ENCODE results near the gene SFMBT2.

The SFMBT2 gene

DNA sequence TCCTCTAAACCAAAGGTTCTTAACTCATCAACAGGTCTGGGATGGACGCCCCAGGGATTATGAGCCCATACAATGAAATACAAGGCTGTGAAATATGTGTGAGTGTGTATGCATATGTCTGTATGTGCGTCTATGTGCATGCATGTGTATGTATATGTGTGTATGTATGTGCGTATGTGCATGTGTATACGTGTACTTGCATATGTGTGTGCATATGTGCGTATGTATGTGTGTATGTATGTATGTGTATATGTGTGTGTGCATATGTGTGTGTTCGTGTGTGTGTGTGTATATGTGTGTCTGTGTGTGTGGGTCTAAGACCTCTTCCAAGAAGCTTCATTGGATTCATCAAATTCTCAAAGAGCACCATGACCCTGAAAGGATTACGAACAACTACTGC, 112.3 kb downstream of the SFMBT2 start:
- DNase-seq (ENCODE audit: low spot score) = no peak

DNA sequence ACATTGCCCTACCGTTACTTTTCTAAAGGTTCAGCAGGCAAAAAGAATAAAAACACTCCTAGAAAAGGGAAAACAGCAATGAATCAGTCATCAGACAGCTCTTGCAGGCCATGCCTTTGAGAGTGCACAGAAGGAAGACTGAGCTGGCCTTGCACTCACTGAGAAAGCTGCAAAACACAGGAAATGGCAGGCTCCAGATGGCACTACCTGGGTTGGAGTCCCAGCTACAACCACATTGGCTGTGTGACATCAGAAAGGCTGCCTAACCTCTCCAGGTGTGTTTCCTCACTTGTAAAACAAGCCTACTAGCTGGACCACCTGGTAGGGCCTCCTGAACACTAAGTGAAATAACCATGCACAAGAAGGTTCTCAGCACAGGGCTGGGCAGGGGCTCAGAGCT, 113.7 kb downstream of the SFMBT2 start:
- DNase-seq (ENCODE audit: low spot score) = no peak

DNA sequence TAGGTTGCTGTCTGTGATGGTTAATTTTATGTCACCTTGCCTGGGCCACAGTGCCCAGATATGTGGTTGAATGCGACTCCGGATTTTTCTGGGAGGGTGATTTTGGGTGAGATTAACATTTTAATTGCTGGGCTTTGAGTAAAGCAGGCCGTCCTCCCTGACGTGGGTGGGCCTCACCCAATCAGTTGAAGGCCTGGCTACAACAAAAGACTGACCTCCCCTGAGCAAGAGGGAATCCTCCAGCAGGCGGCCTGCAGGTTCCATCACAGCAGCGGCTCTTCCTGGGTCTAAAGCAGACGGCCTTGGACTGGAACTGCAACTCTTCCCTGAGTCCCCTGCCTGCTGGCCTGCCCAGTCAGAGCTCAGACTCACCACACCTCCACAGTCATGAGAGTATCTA, 114.2 kb downstream of the SFMBT2 start:
- no peak for DNase-seq (ENCODE audit: low spot score)

DNA sequence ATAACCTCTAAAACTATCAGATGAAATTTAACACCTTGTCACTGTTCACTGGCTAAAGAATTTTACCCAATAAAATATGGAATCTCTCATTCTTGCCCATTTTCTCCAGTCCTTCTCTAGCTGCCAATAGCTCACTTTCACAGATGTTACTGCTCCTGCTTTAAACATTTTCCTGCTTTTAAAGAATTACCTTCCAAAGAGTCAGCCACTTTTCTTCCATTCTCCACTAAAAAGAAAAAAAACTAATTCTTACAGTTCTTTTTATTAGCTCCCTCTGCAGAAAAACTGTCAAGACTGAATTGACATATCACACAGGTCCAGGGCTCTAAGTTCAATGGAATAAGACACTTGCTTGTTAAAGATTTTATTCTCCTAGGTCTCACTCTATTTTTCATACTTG, 114.8 kb downstream of the SFMBT2 start:
- DNase-seq (ENCODE audit: low spot score) = no peak

DNA sequence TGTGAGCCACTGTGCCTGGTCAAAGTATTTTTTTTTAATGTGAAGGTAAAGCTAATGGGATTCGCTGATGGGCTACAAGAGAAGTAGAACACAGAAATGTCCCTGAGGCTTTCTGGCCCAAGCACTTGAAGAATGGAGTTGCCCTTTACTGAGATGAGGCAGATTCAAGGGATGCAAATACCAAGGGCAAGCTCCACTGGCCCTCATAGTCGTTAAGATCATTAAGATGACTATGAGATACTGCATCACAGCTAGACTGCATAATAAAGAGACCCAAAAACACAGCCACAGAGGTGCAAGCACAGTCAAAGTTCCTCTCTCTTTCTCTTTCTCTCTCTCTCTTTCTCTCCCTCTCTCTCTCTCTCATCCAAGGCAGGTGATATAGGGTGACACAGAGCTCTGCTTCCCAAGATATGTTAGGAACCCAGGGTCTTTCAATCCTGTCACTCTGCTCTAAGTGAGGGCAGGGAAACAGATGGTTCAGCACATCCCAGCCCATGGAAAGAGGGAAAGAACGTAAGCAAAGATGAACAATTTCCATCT, 117.4 kb downstream of the SFMBT2 start:
- no peak for DNase-seq (ENCODE audit: low spot score)

DNA sequence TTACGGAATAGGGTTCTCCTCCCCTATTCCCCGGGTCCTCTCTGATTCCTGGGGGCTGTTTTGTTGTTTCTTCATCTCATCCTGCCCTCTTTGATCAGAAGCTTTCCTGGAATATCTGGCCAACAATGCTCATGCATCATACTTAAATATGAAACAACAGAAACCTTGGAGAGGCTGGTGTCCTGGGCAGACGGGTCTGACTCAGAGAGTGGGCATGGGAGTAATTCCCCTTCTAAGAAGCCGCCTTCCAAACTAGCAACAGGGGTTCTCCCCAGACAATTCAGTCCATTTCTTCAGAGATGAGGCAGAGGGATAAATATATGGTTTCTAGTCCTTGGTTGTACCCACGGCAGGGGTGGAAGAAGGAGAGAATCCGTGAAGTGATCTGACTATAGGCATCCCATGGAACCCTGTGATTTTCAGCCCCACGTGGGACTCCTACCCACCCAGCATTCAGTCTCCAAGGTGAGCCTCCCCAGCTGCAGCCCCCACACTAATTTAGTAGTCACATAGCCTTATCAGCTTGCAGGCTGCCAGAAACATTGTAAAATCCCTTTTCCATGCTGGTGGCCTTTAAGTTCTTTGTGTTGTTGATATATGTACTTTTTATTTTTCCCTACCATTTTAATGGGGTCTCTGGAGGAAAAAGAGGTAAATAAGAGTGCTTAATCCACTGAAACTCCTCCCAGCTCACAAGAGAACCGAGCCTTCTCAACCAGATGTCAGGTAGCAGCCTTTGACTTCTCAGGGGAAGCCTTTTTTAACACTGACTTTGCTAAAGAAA, 119.2 kb downstream of the SFMBT2 start:
- no peak for DNase-seq (ENCODE audit: low spot score)

DNA sequence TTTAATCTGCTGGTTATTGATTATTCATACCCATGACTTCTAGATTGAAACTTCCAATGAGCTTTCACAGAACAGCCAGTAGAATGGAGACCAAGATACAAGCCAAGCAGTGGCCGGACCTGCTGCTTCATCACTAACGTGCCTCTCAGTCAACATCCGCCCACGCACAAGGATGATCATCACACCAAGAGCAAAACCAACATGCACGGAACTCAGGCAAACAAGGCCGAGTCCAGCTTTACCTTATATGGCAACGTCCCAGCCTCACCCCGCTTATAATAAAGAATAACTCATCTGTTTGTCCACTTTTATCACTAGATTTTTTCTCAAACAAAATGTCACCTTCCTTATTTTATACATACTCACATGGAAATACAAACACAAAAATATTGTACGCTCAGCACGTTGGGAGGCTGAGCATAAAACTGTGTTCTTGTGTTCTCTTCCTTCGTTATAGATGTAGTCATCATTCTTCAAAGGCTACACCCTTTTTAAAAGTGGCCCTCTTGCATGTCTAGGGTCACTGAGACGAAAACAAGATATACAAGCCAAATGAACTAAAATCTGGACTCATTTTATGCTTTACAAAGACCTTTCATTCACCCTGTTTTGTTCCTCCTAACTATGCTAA, 122.7 kb downstream of the SFMBT2 start:
- DNase-seq (ENCODE audit: low spot score) = no peak

DNA sequence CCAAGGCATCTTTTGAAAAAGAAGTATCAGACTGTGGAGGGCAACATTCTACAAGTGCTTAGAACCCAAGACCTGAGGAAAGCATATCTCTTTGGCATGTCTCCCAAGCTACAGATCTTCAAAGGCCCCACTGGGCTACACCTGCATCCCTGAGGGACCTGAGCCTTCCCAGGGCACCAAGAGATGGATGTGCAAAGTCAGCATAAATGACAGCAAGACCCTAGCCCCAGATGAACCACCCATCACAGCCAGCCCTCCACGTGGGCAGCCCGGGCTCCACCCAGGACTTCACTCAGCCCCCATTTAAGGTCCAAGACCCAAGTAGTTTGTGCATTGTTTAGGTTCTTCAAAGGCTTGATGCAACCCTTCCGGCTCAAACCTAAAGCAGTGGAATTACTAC, 123.5 kb downstream of the SFMBT2 start:
- no peak for DNase-seq (ENCODE audit: low spot score)

DNA sequence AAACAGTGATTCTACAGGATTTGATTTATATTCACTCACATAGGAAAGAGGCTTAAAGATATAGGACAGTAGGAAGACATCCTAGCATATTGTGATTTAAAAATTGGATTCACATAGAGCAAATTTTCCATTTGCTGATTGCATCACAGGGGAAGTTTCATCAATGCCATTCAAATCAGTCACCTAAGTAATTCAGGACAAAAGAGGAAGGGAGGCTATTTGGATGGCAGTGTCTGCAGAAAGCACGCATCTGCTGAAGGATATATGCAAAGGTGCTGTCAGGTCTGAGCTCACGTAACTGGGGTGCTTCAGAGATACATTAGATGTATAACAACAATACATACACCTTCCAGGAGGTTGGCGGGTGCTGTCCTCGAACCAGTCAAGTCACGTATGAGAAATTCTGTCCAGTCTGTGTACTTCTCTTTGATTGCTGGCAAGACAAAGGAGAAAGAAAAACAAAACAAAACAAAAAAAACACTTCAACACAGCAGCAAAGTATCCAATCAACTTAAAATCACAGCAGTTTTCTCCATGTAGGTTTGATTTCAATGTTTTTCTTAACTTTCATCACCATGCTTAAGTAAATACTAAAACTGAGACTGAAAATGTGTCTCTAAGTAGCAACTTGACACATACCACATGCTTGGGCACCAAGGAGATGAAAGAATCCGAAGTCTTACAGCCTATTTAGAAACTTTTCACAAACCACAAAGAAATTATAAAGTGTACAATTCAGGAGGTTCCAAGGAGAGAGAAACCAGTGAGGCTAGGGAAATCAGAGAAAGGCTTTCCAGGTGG, 125.1 kb downstream of the SFMBT2 start:
- DNase-seq (ENCODE audit: low spot score) = no peak

DNA sequence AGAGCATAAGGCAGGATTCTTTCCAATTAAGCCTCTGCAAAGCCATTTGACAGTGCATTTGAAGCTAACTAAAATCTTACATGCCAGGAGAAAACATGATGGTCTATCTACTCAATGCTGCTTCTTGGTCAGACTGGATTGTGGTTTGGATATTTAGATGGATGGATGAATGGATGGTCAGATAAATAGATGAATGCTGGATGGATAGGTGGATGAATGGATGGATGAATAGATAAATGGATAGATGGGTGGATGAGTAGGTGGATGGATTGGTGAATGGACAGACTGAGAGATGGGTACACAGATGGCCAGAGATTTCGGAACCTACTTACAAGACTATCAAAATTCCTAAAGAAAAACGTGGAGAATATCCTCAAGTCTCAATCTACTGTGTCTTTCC, 127.6 kb downstream of the SFMBT2 start:
- DNase-seq (ENCODE audit: low spot score) = no peak

DNA sequence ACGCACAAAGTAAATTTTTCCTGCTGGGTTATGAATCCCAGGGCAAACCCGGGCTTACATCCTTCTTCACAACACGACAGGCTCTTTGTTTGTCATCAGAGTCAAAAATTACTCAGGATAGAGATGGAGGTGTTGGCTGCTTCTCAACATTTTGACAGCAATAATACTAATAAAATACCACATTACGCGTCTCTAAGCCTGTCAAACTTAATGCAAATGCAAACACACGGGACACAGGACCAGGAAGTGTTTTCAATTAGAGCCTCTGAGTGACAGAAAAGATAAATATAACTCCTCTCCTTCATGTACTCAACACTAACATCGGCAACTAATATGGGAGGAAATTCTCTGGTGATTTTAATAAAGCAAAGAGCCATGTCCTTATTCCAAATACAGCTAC, 128.4 kb downstream of the SFMBT2 start:
- DNase-seq (ENCODE audit: low spot score) = no peak

DNA sequence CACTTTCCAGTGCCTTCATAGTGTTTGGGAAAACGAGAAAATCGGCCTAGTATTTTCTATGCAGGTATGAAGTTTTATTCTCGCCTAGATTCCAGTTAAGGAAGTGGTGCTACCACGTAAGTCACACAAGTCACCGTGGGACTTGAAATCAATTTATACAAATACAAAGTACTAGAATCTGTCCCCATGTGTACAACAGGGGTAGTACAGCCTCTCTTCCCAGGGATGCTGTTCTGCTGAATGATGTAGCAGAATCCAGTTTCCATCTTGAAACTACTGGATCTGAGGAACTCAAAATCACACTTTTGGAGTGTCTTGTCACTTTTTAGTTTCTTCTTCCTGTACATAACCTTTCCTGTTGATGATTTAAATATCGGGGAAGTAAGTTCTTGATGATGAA, 129.4 kb downstream of the SFMBT2 start:
- no peak for DNase-seq (ENCODE audit: low spot score)

DNA sequence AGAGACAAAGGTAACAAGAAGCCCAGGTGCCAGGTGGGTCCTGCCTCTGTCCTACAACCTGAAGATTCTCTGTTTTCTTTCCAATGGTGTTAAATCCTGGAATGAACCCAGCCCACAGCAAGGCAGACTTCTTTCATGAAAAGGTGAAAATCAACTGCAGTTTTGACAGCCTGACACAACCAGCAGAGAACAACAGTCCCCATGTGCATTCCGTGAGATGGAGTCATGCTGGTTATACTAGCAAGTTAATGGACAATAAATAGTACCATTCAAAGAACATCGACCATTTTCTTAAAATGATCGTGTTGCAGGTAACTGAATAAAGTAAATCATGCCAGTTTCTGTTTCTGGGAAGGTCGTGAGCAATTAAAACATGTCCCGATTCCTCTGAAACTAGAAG, 131.5 kb downstream of the SFMBT2 start:
- DNase-seq (ENCODE audit: low spot score) = no peak

DNA sequence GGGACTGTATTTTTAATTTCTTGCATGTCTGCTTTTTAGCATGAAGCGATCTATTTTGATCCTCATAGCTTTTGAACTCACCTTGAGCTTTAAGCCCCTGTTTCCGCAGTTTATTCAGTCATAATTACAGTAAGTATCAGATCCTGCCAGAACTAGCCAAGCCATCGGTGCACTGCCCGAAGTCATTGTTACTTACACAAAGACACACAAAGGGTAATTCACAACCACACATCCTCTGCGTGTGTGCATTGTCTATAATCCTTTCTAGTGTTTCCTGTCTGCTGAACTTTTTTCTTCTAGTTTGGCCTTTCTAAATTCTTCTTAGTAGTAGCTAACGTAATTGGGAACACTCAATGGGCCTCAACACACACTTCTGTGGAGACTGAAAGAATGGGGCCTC, 133.0 kb downstream of the SFMBT2 start:
- no peak for DNase-seq (ENCODE audit: low spot score)

DNA sequence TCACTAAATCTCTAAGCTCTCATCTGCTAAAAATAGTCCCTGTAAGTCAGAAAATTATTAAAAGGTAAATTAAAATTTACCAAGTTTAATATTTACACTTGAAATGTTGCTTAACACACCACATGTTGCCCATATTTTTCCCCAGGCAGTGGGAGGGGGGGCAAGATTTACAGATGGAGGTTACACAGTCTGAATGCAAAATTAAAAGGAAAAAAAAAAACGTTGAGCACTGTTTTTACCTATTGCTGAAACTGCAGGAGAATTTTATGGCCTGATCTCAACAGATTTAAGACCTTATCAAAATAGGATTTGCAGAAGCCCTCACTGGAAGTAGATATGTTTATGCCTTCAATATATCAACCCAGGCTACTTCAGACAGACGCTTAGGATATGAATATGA, 133.4 kb downstream of the SFMBT2 start:
- no peak for DNase-seq (ENCODE audit: low spot score)

DNA sequence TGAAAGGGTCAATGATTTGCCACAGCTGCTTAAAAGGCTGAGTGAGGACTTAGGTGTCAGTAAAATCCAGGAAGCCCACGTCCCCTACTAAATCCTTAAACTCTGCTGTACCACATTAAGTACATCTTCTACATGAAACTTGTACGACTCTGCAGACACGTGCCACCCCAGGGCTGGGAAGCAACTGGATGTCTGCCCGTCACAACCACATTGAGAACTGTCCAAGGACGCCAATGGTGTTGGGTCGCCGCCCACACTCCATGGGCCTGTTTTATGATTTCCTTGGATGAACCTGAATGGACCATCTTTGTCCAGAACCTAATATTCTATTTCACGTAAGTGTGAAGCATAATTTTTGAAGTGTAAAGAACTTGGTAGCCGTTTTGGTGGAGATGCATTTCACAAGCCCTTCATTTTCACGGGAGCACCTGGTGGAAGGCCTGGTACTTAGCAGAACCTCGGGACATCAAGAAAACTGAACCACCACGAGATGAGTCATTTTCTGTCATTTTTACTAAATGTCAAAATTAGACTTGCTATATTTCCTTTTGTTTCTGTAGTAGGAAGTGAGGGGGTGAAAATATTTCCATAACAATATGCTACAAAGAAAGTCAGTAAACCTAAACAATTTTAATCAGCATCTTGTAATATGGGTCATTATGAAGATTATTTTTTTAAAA, 134.9 kb downstream of the SFMBT2 start:
- DNase-seq (ENCODE audit: low spot score) = no peak

DNA sequence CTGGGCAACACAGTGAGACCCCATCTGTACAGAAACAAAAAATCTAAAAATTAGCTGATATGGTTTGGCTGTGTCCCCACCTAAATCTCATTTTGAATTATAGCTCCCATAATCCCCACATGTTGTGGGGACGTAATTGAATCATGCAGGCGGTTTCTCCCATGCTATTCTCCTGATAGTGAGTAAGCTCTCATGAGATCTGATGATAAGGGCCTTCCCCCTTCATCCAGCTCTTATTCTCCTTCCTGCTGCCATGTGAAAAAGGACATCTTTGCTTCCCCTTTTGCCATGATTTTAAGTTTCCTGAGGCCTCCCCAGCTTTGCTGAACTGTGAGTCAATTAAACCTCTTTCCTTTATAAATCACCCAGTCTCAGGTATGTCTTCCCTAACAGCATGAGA, 136.5 kb downstream of the SFMBT2 start:
- DNase-seq (ENCODE audit: low spot score) = no peak

DNA sequence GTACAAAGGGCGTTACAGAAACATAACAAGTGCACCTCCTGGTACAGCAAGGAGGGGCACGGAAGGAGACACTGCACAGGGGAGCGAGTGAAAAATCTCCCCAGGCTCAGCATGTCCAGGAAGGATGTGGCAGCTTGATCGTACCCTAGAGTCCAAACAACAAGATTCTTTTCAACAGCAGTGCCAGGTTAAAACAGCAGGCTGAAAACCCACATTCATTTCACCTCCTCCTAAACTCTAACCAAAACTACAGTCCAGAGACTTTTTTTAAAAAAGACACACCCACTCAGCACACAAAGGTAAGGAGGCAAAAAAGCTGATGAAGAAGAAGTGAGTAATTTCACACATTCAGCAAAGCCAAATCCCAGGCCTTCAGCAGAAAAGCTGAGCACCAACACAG, 138.8 kb downstream of the SFMBT2 start:
- DNase-seq (ENCODE audit: low spot score) = no peak

DNA sequence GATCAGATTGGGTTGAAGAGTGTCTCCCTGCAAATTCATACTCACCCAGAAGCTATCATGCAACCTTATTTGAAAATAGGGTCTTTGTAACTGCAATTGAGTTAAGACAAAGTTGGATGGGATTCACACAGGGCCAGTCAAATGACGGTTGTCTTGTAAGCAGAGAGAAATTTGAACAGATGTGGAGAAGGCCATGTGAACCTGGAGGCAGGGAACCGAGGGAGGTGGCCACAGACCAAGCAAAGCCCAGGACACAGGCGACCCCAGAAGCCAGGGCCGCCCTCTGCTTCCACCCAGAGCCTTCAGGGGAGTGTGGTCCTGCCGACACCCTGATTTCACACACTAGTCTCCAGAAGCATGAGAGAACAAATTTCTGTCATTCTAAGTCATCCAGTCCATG, 140.8 kb downstream of the SFMBT2 start:
- no peak for DNase-seq (ENCODE audit: low spot score)

DNA sequence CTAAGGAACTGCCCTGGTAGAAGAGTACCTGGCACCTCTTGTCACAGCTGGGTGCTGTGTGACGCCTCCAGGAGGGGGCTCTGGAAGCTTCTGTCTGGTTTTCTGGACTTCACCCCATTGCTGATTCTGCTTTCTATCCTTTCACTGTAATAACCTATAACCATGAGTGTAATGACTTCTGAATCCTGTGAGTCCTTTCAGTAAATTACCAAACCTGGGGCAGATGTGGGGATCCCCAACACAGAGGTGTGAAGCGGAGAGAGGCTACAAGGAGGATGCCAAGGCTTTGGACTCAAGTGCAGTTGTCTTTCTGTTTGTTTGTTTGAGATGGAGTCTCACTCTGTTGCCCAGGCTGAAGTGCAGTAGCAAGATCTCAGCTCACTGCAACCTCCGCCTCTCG, 143.7 kb downstream of the SFMBT2 start:
- DNase-seq (ENCODE audit: low spot score) = no peak

DNA sequence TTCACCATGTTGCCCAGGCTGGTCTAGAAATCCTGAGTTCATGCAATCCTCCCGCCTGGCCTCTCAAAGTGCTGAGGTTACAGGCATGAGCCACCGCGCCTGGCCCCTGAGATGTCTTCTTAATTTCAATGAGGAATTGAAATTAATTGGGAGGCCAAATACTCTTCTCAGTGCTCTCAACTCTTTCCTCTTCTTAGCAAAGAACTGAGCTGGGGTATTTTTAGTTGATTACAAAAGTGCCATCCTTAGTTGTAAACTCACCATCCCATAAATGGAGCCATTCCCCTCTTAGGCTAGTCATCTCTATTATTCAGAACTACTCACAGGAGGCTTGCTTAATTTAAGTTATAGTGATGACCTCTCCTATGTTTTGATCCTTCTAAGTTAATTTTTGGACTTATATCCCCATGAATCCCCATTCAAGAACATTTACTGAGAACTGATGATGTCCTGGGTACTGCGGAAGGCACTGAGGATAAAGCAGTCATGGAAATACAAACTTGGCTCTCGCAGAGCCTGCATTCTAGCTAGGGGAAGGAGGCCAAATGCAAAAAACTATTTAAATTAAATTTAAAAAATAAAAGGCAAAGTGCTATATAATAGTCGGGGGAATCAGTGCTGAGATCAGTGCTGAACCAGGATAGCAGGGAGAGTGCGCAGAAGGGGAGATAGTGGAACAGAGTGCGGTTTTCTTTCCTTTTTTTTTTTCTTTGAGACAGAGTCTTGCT, 145.3 kb downstream of the SFMBT2 start:
- no peak for DNase-seq (ENCODE audit: low spot score)

DNA sequence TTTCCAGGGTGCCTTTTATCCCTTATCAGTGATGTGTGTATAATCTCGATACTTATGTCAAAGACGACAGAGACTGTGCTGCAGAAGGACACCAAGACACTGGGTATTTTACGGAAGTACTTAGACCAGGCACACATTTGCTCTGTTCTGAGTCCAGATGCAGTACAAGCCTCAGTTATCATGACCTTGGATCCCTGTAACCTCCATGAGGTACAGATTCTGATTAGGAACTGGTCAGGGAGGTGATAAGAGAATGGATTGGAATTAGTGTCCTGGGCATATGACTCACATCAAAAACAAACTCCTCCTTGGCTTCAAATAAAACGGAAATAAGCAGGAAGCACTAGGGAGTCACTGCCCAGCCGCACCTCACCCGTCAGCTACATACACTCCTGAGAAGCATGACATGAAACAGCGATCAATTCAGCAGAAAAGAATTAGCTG, 146.5 kb downstream of the SFMBT2 start:
- no peak for DNase-seq (ENCODE audit: low spot score)

Measured in globus pallidus (tissue), 1 donor.